Bronchial epithelial cell (primary cell): ENCODE results near the gene FARS2. TPM values are rescaled to one million over a fixed set of nuclear protein-coding genes. Genes with fewer than 3 reads are reported as not detected.

Experiments
- DNase-seq: peaks from one replicate; pipeline ENCODE4 v3.0.0-alpha.2; 2010; ENCODE audit warnings: low read depth
- FAIRE-seq: peaks from 2 replicates; lab custom pipeline; 2011; peaks lifted over from hg19 to GRCh38; lab: Jason Lieb, UNC
- H3K27me3 ChIP-seq: 2 replicates; pipeline ENCODE4 v1.5.1; 2011; ENCODE audit warnings: low read length; ENCODE audit not compliant: control insufficient read depth, insufficient read depth
- H3K36me3 ChIP-seq: 2 replicates; pipeline ENCODE4 v1.5.1; 2011; ENCODE audit warnings: low read length; ENCODE audit not compliant: control insufficient read depth, insufficient read depth
- H3K4me3 ChIP-seq: 2 replicates; pipeline ENCODE4 v1.5.1; 2011; ENCODE audit warnings: mild to moderate bottlenecking, low read depth, low read length, control low read depth
- total RNA-seq: library from RNA; depleted of rRNA; stranded (reverse); fragments of >200 nt; gene quantifications from 2 replicates; pipeline ENCODE4 v1.2.1, GENCODE V29; 2014
- TF ChIP-seq, protein P1 (sequence below): IDR thresholded peaks from 2 replicates; pipeline ENCODE4 v1.5.1; 2011; ENCODE audit warnings: mild to moderate bottlenecking, moderate library complexity, low read length, control low read depth, inconsistent platforms; ENCODE audit not compliant: insufficient read depth, severe bottlenecking

FARS2 gene
- total RNA-seq, 1 donor from 2014 or later = 27.4 TPM

DNA sequence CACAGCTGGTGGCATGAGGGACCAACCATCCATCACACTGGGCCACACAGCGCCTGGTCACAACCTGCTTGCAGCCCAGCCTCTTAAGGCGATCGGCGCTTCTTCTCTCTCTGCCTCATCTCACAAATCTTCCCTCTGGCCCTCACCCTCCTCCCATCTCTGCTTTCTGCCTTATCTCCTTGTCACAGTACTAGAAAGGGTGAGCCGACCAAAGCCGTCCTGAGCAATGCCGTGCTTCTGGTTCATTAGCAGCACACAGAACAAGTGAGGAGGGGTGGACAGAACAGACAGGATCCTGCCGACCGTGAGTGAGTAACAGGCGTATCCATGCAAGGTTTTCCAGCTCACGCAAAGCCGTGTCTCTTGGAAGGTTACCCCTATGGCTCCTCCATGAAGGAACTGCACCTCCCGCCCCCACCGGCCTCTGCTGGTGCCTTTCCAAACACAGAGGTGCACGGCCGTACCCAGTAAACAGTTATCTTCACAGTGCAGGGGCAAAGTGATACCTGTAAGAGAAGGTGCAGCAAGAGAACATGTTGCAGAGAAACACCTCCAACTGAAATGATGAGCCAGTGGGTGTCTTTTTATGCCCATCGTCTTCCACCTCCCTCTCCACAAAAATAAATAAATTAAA is 331.7 kb downstream of the FARS2 start:
- Histone ChIP-seq H3K4me3 (no peak overlapping the region), H3K27me3 (no peaks in the 10 kb centered on the region), H3K36me3 (no peaks in the 10 kb centered on the region)
- no peak for DNase-seq
- TF ChIP-seq, protein P1, sequence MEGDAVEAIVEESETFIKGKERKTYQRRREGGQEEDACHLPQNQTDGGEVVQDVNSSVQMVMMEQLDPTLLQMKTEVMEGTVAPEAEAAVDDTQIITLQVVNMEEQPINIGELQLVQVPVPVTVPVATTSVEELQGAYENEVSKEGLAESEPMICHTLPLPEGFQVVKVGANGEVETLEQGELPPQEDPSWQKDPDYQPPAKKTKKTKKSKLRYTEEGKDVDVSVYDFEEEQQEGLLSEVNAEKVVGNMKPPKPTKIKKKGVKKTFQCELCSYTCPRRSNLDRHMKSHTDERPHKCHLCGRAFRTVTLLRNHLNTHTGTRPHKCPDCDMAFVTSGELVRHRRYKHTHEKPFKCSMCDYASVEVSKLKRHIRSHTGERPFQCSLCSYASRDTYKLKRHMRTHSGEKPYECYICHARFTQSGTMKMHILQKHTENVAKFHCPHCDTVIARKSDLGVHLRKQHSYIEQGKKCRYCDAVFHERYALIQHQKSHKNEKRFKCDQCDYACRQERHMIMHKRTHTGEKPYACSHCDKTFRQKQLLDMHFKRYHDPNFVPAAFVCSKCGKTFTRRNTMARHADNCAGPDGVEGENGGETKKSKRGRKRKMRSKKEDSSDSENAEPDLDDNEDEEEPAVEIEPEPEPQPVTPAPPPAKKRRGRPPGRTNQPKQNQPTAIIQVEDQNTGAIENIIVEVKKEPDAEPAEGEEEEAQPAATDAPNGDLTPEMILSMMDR = no peak
- FAIRE-seq = no peak

DNA sequence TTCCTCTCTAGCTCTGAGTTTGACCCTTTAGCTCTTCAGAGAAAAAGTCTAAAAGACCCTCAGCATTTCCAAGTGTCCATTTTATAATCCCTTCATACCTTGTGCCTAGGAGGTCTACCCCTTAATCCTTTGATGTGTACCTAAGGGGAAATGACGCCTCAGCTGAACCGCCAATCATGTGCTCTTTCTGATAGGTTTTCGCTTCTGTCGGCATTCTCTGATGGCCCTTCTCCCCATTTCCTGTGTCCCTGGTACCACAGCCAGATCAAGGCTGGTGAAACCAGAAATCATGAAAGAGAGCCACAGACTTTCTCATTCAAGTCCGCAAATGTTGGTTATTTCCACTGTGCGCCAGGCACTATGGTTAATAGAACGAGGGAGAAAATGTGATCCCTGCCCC is 333.9 kb downstream of the FARS2 start:
- H3K4me3 ChIP-seq = no peak overlapping the region
- H3K36me3 ChIP-seq = no peaks in the 10 kb centered on the region
- DNase-seq (no peak), FAIRE-seq (no peak)
- H3K27me3 ChIP-seq = no peaks in the 10 kb centered on the region
- TF ChIP-seq, protein P1 = no peak

- DNase-seq (no peak), FAIRE-seq (no peak)
- Histone ChIP-seq H3K27me3 (no peaks in the 10 kb centered on the region), H3K36me3 (no peaks in the 10 kb centered on the region), H3K4me3 (no peak overlapping the region)
- TF ChIP-seq, protein P1 = no peak
These were observed 336.1 kb downstream of the FARS2 start for GRCh38 chr6:5597413-5597812.

DNA sequence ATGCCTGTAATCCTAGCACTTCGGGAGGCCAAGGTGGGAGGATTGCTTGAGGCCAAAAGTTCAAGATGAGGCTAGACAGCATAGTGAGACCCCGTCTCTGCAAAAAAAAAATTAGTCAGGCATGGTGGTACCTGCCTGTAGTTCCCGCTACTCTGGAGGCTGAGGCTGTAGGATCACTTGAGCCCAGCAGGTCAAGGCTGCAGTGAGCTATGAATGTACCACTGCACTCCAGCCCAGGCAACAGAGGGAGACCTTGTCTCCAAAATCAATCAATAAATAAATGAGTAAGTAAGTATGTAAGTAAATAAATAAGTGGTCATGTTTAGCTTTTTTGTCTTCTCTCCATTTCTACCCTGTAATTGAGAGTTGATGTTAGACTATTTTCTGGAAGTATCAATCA is 336.8 kb downstream of the FARS2 start:
- TF ChIP-seq, protein P1 = no peak
- Histone ChIP-seq H3K27me3 (no peaks in the 10 kb centered on the region), H3K36me3 (no peaks in the 10 kb centered on the region), H3K4me3 (no peak overlapping the region)
- DNase-seq (no peak), FAIRE-seq (no peak)

DNA sequence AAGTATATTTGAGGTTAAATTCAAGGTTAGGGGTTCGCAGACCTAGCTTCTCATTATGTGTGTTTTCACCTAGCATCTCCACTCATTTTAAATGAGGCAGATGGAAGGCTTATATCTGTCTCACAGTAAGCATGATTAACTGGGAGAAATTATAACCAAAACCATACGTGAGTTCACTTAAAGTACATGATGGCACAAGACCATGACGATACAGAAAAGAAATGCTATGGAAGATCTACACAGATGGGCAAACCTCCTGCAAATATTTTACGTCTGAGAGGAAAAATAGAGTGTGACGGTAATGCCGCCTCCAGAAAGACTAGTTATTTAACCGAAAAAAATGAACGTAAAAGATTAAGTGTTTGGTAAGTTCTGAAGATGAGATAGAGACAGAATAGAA is 337.8 kb downstream of the FARS2 start:
- TF ChIP-seq, protein P1 = no peak
- DNase-seq (no peak), FAIRE-seq (no peak)
- Histone ChIP-seq H3K27me3 (no peaks in the 10 kb centered on the region), H3K4me3 (no peak overlapping the region), H3K36me3 (no peaks in the 10 kb centered on the region)

DNA sequence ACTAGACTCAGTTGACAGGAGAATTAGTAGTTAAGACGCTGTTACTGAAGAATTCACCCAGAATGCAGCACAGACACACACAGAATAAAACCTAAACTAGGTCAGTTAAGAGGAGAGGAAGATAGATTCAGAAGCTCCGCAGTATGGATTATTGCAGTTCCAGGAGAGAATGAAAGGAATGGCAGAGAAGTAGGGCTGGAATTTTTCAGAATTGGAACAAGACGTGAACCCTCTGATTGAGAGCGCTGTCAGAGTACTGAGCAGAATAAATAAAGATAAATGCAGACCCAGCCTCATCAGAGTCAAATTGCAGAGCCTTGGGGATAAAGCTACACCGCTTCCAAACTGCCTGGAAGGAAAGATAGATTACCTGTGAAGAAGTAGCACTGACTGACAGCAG is 344.6 kb downstream of the FARS2 start:
- Histone ChIP-seq H3K36me3 (no peaks in the 10 kb centered on the region), H3K4me3 (no peak overlapping the region), H3K27me3 (no peaks in the 10 kb centered on the region)
- no peak for DNase-seq
- TF ChIP-seq, protein P1 = no peak
- no peak for FAIRE-seq
